ENCODE measurements around the gene TUSC1.

The TUSC1 gene

GRCh38 chr9:25648116-25648515 lies 30.1 kb downstream of the TUSC1 start:
- TF ChIP-seq, protein P1, sequence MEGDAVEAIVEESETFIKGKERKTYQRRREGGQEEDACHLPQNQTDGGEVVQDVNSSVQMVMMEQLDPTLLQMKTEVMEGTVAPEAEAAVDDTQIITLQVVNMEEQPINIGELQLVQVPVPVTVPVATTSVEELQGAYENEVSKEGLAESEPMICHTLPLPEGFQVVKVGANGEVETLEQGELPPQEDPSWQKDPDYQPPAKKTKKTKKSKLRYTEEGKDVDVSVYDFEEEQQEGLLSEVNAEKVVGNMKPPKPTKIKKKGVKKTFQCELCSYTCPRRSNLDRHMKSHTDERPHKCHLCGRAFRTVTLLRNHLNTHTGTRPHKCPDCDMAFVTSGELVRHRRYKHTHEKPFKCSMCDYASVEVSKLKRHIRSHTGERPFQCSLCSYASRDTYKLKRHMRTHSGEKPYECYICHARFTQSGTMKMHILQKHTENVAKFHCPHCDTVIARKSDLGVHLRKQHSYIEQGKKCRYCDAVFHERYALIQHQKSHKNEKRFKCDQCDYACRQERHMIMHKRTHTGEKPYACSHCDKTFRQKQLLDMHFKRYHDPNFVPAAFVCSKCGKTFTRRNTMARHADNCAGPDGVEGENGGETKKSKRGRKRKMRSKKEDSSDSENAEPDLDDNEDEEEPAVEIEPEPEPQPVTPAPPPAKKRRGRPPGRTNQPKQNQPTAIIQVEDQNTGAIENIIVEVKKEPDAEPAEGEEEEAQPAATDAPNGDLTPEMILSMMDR (IDR thresholded peaks at IDR 0.05; ENCODE audit: borderline replicate concordance, extremely low read depth, low read length, poor library complexity, severe bottlenecking) = no peak
- TF ChIP-seq EZH2 (IDR thresholded peaks at IDR 0.05; ENCODE audit: borderline replicate concordance, low read depth, low read length, severe bottlenecking) = no peak
- DNase-seq = no peak
- Histone ChIP-seq H3K27me3 (ENCODE audit: insufficient read depth, low read length, poor library complexity) (no peaks in the 10 kb centered on the region), H4K20me1 (ENCODE audit: insufficient read depth, low read length) (no peaks in the 10 kb centered on the region), H2AFZ (ENCODE audit: low read depth, low read length) (no peak overlapping the region), H3K36me3 (ENCODE audit: insufficient read depth, low read length) (no peaks in the 10 kb centered on the region), H3K9me3 (ENCODE audit: insufficient read depth, low read length, severe bottlenecking) (no peaks in the 10 kb centered on the region), H3K4me2 (ENCODE audit: insufficient read depth, low read length) (no peak overlapping the region), H3K27ac (ENCODE audit: low read length) (no peak overlapping the region), H3K4me3 (ENCODE audit: low read depth in 1 of 2, low read length in 2 of 2) (no peak overlapping the region), H3K4me1 (ENCODE audit: insufficient read depth, low read length) (no peaks in the 10 kb centered on the region), H3K9ac (ENCODE audit: low read depth, low read length) (no peak overlapping the region), H3K79me2 (ENCODE audit: insufficient read depth, low read length) (no peaks in the 10 kb centered on the region)
- ATAC-seq (ENCODE audit: insufficient read depth, low read depth) = no peak

GRCh38 chr9:25636026-25636425 lies 42.2 kb downstream of the TUSC1 start:
- Histone ChIP-seq H3K4me1 (ENCODE audit: insufficient read depth, low read length) (no peaks in the 10 kb centered on the region), H3K9me3 (ENCODE audit: insufficient read depth, low read length, severe bottlenecking) (no peaks in the 10 kb centered on the region), H3K36me3 (ENCODE audit: insufficient read depth, low read length) (no peaks in the 10 kb centered on the region), H3K79me2 (ENCODE audit: insufficient read depth, low read length) (no peaks in the 10 kb centered on the region), H3K4me2 (ENCODE audit: insufficient read depth, low read length) (no peak overlapping the region), H3K4me3 (ENCODE audit: low read depth in 1 of 2, low read length in 2 of 2) (no peak overlapping the region), H3K27ac (ENCODE audit: low read length) (no peak overlapping the region), H3K27me3 (ENCODE audit: insufficient read depth, low read length, poor library complexity) (no peaks in the 10 kb centered on the region), H3K9ac (ENCODE audit: low read depth, low read length) (no peak overlapping the region), H4K20me1 (ENCODE audit: insufficient read depth, low read length) (no peaks in the 10 kb centered on the region), H2AFZ (ENCODE audit: low read depth, low read length) (no peak overlapping the region)
- TF ChIP-seq, protein P1 (IDR thresholded peaks at IDR 0.05; ENCODE audit: borderline replicate concordance, extremely low read depth, low read length, poor library complexity, severe bottlenecking) = no peak
- no peak for TF ChIP-seq EZH2 (IDR thresholded peaks at IDR 0.05; ENCODE audit: borderline replicate concordance, low read depth, low read length, severe bottlenecking)
- DNase-seq (no peak), ATAC-seq (ENCODE audit: insufficient read depth, low read depth) (no peak)

GRCh38 chr9:25629231-25629630 lies 49.0 kb downstream of the TUSC1 start:
- Histone ChIP-seq H3K9me3 (ENCODE audit: insufficient read depth, low read length, severe bottlenecking) (no peaks in the 10 kb centered on the region), H3K27ac (ENCODE audit: low read length) (no peak overlapping the region), H3K27me3 (ENCODE audit: insufficient read depth, low read length, poor library complexity) (no peaks in the 10 kb centered on the region), H3K4me1 (ENCODE audit: insufficient read depth, low read length) (no peaks in the 10 kb centered on the region), H3K9ac (ENCODE audit: low read depth, low read length) (no peak overlapping the region), H2AFZ (ENCODE audit: low read depth, low read length) (no peak overlapping the region), H3K4me2 (ENCODE audit: insufficient read depth, low read length) (no peak overlapping the region), H3K36me3 (ENCODE audit: insufficient read depth, low read length) (no peaks in the 10 kb centered on the region), H3K4me3 (ENCODE audit: low read depth in 1 of 2, low read length in 2 of 2) (no peak overlapping the region), H4K20me1 (ENCODE audit: insufficient read depth, low read length) (no peaks in the 10 kb centered on the region), H3K79me2 (ENCODE audit: insufficient read depth, low read length) (no peaks in the 10 kb centered on the region)
- no peak for TF ChIP-seq EZH2 (IDR thresholded peaks at IDR 0.05; ENCODE audit: borderline replicate concordance, low read depth, low read length, severe bottlenecking)
- TF ChIP-seq, protein P1 (IDR thresholded peaks at IDR 0.05; ENCODE audit: borderline replicate concordance, extremely low read depth, low read length, poor library complexity, severe bottlenecking) = no peak
- ATAC-seq (ENCODE audit: insufficient read depth, low read depth) = no peak
- no peak for DNase-seq

All from DND-41 (cell line).